H1 (cell line): ENCODE results near the gene AGAP1. TPM values are rescaled to one million over a fixed set of nuclear protein-coding genes. Genes with fewer than 3 reads are reported as not detected.

ENCODE experiments used
- CTCF ChIA-PET: fragments of 300-600 bp; sonication (Branson Sonifier 250); formaldehyde crosslinking; loops from one replicate; lab custom pipeline; 2021; ENCODE audit not compliant: partially characterized antibody; lab: Charles Lee
- POLR2A ChIA-PET: fragments of 300-600 bp; sonication (Branson Sonifier 250); formaldehyde crosslinking; loops from one replicate; lab custom pipeline; 2021; ENCODE audit warnings: inconsistent platforms; ENCODE audit not compliant: partially characterized antibody; lab: Charles Lee
- DNase-seq, 2 experiments: peaks; one replicate each; pipeline versions ENCODE4 v3.0.0 to v3.0.0-alpha.2; 2010 to 2022; ENCODE audit warnings: low spot score in 2 of 2, low read depth in 1 of 2, mixed read lengths in 1 of 2
- FAIRE-seq: peaks from 2 replicates; lab custom pipeline; 2011; peaks lifted over from hg19 to GRCh38; lab: Jason Lieb, UNC
- H2AFZ ChIP-seq: 2 replicates; pipeline ENCODE4 v1.8.1; 2012; ENCODE audit warnings: low read length, inconsistent platforms
- H2AK5ac ChIP-seq: 2 replicates; pipeline ENCODE4 v1.6.1; 2013; ENCODE audit warnings: low read depth, low read length
- H2BK120ac ChIP-seq: replicated peaks from 2 replicates; pipeline ENCODE3; 2013; ENCODE audit warnings: low read depth, low read length, inconsistent platforms
- H2BK12ac ChIP-seq: 2 replicates; pipeline ENCODE4 v1.6.1; 2013; ENCODE audit warnings: low read depth, low read length
- H2BK15ac ChIP-seq: 2 replicates; pipeline ENCODE4 v1.6.1; 2013; ENCODE audit warnings: low read length
- H2BK20ac ChIP-seq: 2 replicates; pipeline ENCODE4 v1.6.1; 2013; ENCODE audit warnings: low read length
- H2BK5ac ChIP-seq: 2 replicates; pipeline ENCODE4 v1.6.1; 2013; ENCODE audit warnings: low read depth, low read length
- H3K14ac ChIP-seq: 2 replicates; pipeline ENCODE4 v1.6.1; 2013; ENCODE audit warnings: inconsistent platforms; ENCODE audit not compliant: insufficient read length
- H3K18ac ChIP-seq: 2 replicates; pipeline ENCODE4 v1.6.1; 2013; ENCODE audit warnings: low read length; ENCODE audit errors: extremely low read depth
- H3K23ac ChIP-seq: 2 replicates; pipeline ENCODE4 v1.6.1; 2013; ENCODE audit warnings: inconsistent platforms; ENCODE audit not compliant: insufficient read length
- H3K23me2 ChIP-seq: 2 replicates; pipeline ENCODE4 v1.6.1; 2013; ENCODE audit warnings: low read depth, low read length
- H3K27ac ChIP-seq: 2 replicates; pipeline ENCODE4 v1.6.1; 2011; ENCODE audit warnings: low read depth, low read length, inconsistent platforms
- H3K27me3 ChIP-seq, 4 experiments: replicated peaks in 1 of 4; 1 replicate in 1 of 4; 2 replicates in 3 of 4; pipeline versions ENCODE4 v1.6.1 to v1.8.1; 2011 to 2013; ENCODE audit warnings: low read length in 3 of 4, mild to moderate bottlenecking in 3 of 4, inconsistent platforms in 2 of 4, mixed read lengths in 2 of 4, moderate library complexity in 1 of 4; ENCODE audit not compliant: control insufficient read depth in 3 of 4, insufficient read depth in 3 of 4; ENCODE audit errors: extremely low read depth in 1 of 4
- H3K36me3 ChIP-seq, 4 experiments: 2 replicates each; pipeline versions ENCODE4 v1.6.1 to v1.8.1; 2011 to 2013; ENCODE audit warnings: mild to moderate bottlenecking in 4 of 4, low read length in 3 of 4, moderate library complexity in 2 of 4, control low read depth in 1 of 4, inconsistent platforms in 1 of 4; ENCODE audit not compliant: insufficient read depth in 4 of 4, control insufficient read depth in 2 of 4
- H3K4ac ChIP-seq: replicated peaks from 2 replicates; pipeline ENCODE3; 2013; ENCODE audit warnings: low read length, low read depth, mixed read lengths, inconsistent platforms; ENCODE audit not compliant: insufficient read length
- H3K4me1 ChIP-seq, 4 experiments: replicated peaks in 1 of 4; 1 replicate in 1 of 4; 2 replicates in 3 of 4; pipeline versions ENCODE4 v1.6.1 to v1.8.1; 2011 to 2013; ENCODE audit warnings: low read length in 3 of 4, inconsistent platforms in 2 of 4, mixed read lengths in 1 of 4; ENCODE audit not compliant: insufficient read depth in 4 of 4, control insufficient read depth in 3 of 4
- H3K4me2 ChIP-seq, 2 experiments: 2 replicates each; pipeline versions ENCODE4 v1.6.1 to v1.8.1; 2011 to 2013; ENCODE audit warnings: low read depth in 2 of 2, low read length in 2 of 2, control low read depth in 1 of 2, inconsistent platforms in 1 of 2, mild to moderate bottlenecking in 1 of 2; ENCODE audit not compliant: insufficient read depth in 1 of 2
- H3K4me3 ChIP-seq, 4 experiments: fragments of 200-600, 300-600 bp in 1 of 4; sonication (generic), shearing (Covaris generic), sonication (Bioruptor Twin) in 1 of 4; 2 replicates each; pipeline versions ENCODE4 v1.5.1 to v1.8.1; 2011 to 2016; ENCODE audit warnings: low read length in 4 of 4, low read depth in 3 of 4, control low read depth in 2 of 4, inconsistent platforms in 2 of 4, mild to moderate bottlenecking in 2 of 4, mixed read lengths in 1 of 4, moderate library complexity in 1 of 4; ENCODE audit not compliant: insufficient read depth in 2 of 4; ENCODE audit errors: extremely low read depth in 1 of 4
- H3K56ac ChIP-seq: replicated peaks from 2 replicates; pipeline ENCODE3; 2013; ENCODE audit warnings: low read depth, mild to moderate bottlenecking, mixed read lengths, low read length, inconsistent platforms; ENCODE audit not compliant: insufficient read length
- H3K79me1 ChIP-seq: 2 replicates; pipeline ENCODE4 v1.6.1; 2013; ENCODE audit warnings: low read depth, low read length, control low read depth
- H3K79me2 ChIP-seq, 2 experiments: 2 replicates each; pipeline versions ENCODE4 v1.6.1 to v1.8.1; 2012 to 2013; ENCODE audit warnings: low read length in 2 of 2, mild to moderate bottlenecking in 2 of 2, inconsistent platforms in 1 of 2; ENCODE audit not compliant: insufficient read depth in 2 of 2, control insufficient read depth in 1 of 2
- H3K9ac ChIP-seq, 4 experiments: replicated peaks in 1 of 4; 1 replicate in 1 of 4; 2 replicates in 3 of 4; pipeline versions ENCODE4 v1.6.1 to v1.8.1; 2011 to 2013; ENCODE audit warnings: low read depth in 3 of 4, low read length in 3 of 4, control low read depth in 2 of 4, mild to moderate bottlenecking in 2 of 4, moderate library complexity in 2 of 4, inconsistent platforms in 1 of 4; ENCODE audit errors: extremely low read depth in 1 of 4
- H3K9me3 ChIP-seq, 2 experiments: 2 replicates each; pipeline versions ENCODE4 v1.6.1 to v1.8.1; 2012 to 2013; ENCODE audit warnings: mild to moderate bottlenecking in 2 of 2, moderate library complexity in 2 of 2, control low read depth in 1 of 2, inconsistent platforms in 1 of 2, low read depth in 1 of 2, low read length in 1 of 2, mixed read lengths in 1 of 2; ENCODE audit not compliant: insufficient read depth in 2 of 2
- H4K20me1 ChIP-seq, 2 experiments: replicated peaks in 1 of 2; 2 replicates each; pipeline versions ENCODE3 to v1.8.1; 2011 to 2013; ENCODE audit warnings: inconsistent platforms in 2 of 2, low read length in 2 of 2, mild to moderate bottlenecking in 1 of 2; ENCODE audit not compliant: insufficient read depth in 2 of 2, control insufficient read depth in 1 of 2
- H4K5ac ChIP-seq: 2 replicates; pipeline ENCODE4 v1.6.1; 2013; ENCODE audit warnings: low read length, low read depth, mixed read lengths, inconsistent platforms; ENCODE audit not compliant: insufficient read length
- H4K8ac ChIP-seq: 2 replicates; pipeline ENCODE4 v1.8.0; 2013; ENCODE audit warnings: mild to moderate bottlenecking, moderate library complexity, low read length, inconsistent platforms; ENCODE audit not compliant: insufficient read depth; ENCODE audit errors: extremely low read depth
- H4K91ac ChIP-seq: replicated peaks from 2 replicates; pipeline ENCODE3; 2013; ENCODE audit warnings: low read length, mixed read lengths, inconsistent platforms; ENCODE audit not compliant: insufficient read length
- CTCF ChIP-seq, 3 experiments: IDR thresholded peaks; 1 replicate in 2 of 3; 2 replicates in 1 of 3; pipeline versions ENCODE4 v1.5.1 to v1.6.1; 2011; ENCODE audit warnings: low read length in 3 of 3, mild to moderate bottlenecking in 3 of 3, inconsistent platforms in 2 of 3, low read depth in 1 of 3, moderate library complexity in 1 of 3; ENCODE audit not compliant: insufficient read depth in 1 of 3; ENCODE audit errors: control extremely low read depth in 1 of 3
- KDM4A ChIP-seq: IDR thresholded peaks from one replicate; pipeline ENCODE4 v1.7.1; 2012; ENCODE audit warnings: low read depth, mild to moderate bottlenecking, moderate library complexity, low read length, inconsistent platforms; ENCODE audit not compliant: severe bottlenecking
- RAD21 ChIP-seq, 2 experiments: IDR thresholded peaks in 1 of 2; conservative IDR thresholded peaks in 1 of 2; 2 replicates each; pipeline ENCODE4 v1.6.1; 2011; ENCODE audit warnings: low read depth in 2 of 2, low read length in 2 of 2, improper control_type of control experiment in 1 of 2, inconsistent platforms in 1 of 2, mild to moderate bottlenecking in 1 of 2, moderate library complexity in 1 of 2
- TAF1 ChIP-seq: IDR thresholded peaks from 2 replicates; pipeline ENCODE4 v1.6.1; 2011; ENCODE audit warnings: mild to moderate bottlenecking, low read depth, low read length
- WGBS, 2 experiments: shearing (Covaris generic) in 1 of 2; methylation state at CpG; one replicate each; pipeline versions ENCODE4 v1.1.6 to v1.1.7; 2013 to 2015; ENCODE audit warnings: low lambda C conversion rate in 2 of 2, mixed read lengths in 2 of 2, inconsistent platforms in 1 of 2, low coverage in 1 of 2, missing lambda C conversion rate in 1 of 2; ENCODE audit not compliant: insufficient replicate concordance in 2 of 2, insufficient coverage in 1 of 2, insufficient read length in 1 of 2; ENCODE audit errors: extremely low coverage in 1 of 2, missing lambda C conversion rate in 1 of 2; 5-methylcytosine and 5-hydroxymethylcytosine counted together
- polyA plus RNA-seq, 7 experiments: library from polyadenylated mRNA; depleted of rRNA in 3 of 7; stranded (reverse) in 5 of 7; unstranded in 2 of 7; fragments of >200 nt in 5 of 7; fragments of 200-250 nt in 2 of 7; gene quantifications; 1 replicate in 5 of 7; 2 replicates in 1 of 7; 4 replicates in 1 of 7; pipeline versions ENCODE4 v1.2.1 to v1.2.3, GENCODE V29; 2011 to 2013; ENCODE audit warnings: missing spikeins in 2 of 7, mixed read lengths in 2 of 7
- total RNA-seq: library from RNA; stranded (reverse); fragmentation: NEBNext Ultra II Directional; extraction: Animal tissue kit (Norgen Biotek cat#: 25700); gene quantifications from 2 replicates; pipeline ENCODE4 v1.2.1, GENCODE V29; 2021

AGAP1 gene
- total and polyA plus RNA-seq, 2 of the 8 experiments (the other 6 are each of a cell fraction or from before 2014, with no cell fraction given) = 18.1 to 39.4 TPM

- no peak overlapping the region for H2AK5ac ChIP-seq
- no peak overlapping the region for H4K91ac ChIP-seq
- ChIA-PET CTCF (interaction anchor here (0.6 to 8.5 kb wide), 50 partner anchors 8 to 1673 kb away, joined by 3 to 111 read pairs (median 4); no protein-coding TSS in a partner anchor), POLR2A (interaction anchor here (0.9 kb wide), 1 partner anchor 173 kb away, joined by 5 read pairs; no protein-coding TSS in a partner anchor)
- no peaks in the 10 kb centered on the region for H3K79me2 ChIP-seq
- H3K23me2 ChIP-seq = no peaks in the 10 kb centered on the region
- H3K23ac ChIP-seq = no peak overlapping the region
- 0 out of 2 replicates have a peak overlapping the region, but pooled peaks have one; percentile 91 for H2BK20ac ChIP-seq
- no peak overlapping the region; the same call in 1 of the 2 replicates for H3K18ac ChIP-seq
- H3K56ac ChIP-seq = no peak overlapping the region
- FAIRE-seq (peak; percentile 91), DNase-seq (no peak)
- H3K27ac ChIP-seq = no peak overlapping the region
- no peak overlapping the region for H4K5ac ChIP-seq
- no peak overlapping the region for H3K4me2 ChIP-seq
- no peak overlapping the region for H3K9ac ChIP-seq
- 50% methylated on average over 12 of the region's 12 CpGs; no CpG with 5 or more reads in 1 of the 2 experiments for WGBS, 2 experiments
- no peak overlapping the region for H2BK120ac ChIP-seq
- H3K4me3 ChIP-seq = no peak overlapping the region
- H3K36me3 ChIP-seq = peaks cover 0 to 14% (median 2%) of the 10 kb centered on the region in 4 experiments; a peak in 4 of 8 replicates
- H3K14ac ChIP-seq = no peak overlapping the region
- no peak overlapping the region for H2AFZ ChIP-seq
- TF ChIP-seq TAF1 = no peak
- no peak for TF ChIP-seq KDM4A
- peak; percentile 89 to 90 for TF ChIP-seq RAD21 (IDR thresholded peaks at IDR 0.05 in 1 of 2, conservative IDR thresholded peaks at IDR 0.05 in 1 of 2; ENCODE audit: low read depth in 2 of 2, low read length in 2 of 2)
- TF ChIP-seq CTCF (IDR thresholded peaks at IDR 0.05; ENCODE audit: control extremely low read depth in 1 of 3, insufficient read depth in 1 of 3, low read depth in 1 of 3, low read length in 3 of 3) = peak; percentile 66 to 83 (median 78)
- H3K27me3 ChIP-seq = no peaks in the 10 kb centered on the region
- H3K4me1 ChIP-seq = peaks cover 5 to 19% (median 9%) of the 10 kb centered on the region in 4 experiments
- peak overlapping the region; percentile 62; the same call in 1 of the 2 replicates for H2BK12ac ChIP-seq
- H3K79me1 ChIP-seq = no peaks in the 10 kb centered on the region
- peaks cover 2 to 6% of the 10 kb centered on the region in 2 experiments for H4K20me1 ChIP-seq
- H3K4ac ChIP-seq = no peak overlapping the region
- H2BK5ac ChIP-seq = no peak overlapping the region; the same call in 1 of the 2 replicates
- H2BK15ac ChIP-seq = no peak overlapping the region
- no peak overlapping the region for H4K8ac ChIP-seq
- no peaks in the 10 kb centered on the region for H3K9me3 ChIP-seq
Observed at GRCh38 chr2:235746257-235746934, 252.6 kb downstream of the AGAP1 start.
